ENCODE data around the gene MRGPRE.
"Not testable (repeated sequence)": the region's sequence is repeated elsewhere in the genome, so short reads cannot be mapped to it uniquely, and the experiment has no call there.

DNA sequence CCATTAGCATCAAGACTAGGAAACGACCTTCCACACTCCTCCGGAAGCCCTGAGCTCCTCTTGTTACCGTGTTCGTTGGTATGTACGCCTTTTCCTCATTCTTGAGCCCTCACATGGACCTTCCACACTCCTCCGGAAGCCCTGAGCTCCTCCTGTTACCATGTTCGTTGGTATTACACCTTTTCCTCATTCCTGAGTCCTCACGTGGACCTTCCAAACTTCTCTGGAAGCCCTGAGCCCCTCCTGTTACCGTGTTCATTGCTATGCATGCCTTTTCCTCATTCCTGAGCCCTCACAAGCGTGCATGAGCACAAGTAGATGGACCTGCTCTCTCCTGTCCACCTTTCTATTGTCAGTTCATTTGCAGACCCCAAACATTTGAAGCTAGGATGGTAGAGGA is 48.4 kb upstream of the MRGPRE start:
- TF ChIP-seq, protein P1, sequence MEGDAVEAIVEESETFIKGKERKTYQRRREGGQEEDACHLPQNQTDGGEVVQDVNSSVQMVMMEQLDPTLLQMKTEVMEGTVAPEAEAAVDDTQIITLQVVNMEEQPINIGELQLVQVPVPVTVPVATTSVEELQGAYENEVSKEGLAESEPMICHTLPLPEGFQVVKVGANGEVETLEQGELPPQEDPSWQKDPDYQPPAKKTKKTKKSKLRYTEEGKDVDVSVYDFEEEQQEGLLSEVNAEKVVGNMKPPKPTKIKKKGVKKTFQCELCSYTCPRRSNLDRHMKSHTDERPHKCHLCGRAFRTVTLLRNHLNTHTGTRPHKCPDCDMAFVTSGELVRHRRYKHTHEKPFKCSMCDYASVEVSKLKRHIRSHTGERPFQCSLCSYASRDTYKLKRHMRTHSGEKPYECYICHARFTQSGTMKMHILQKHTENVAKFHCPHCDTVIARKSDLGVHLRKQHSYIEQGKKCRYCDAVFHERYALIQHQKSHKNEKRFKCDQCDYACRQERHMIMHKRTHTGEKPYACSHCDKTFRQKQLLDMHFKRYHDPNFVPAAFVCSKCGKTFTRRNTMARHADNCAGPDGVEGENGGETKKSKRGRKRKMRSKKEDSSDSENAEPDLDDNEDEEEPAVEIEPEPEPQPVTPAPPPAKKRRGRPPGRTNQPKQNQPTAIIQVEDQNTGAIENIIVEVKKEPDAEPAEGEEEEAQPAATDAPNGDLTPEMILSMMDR (IDR thresholded peaks at IDR 0.05; ENCODE audit: low read depth, low read length, missing input control) = not testable (repeated sequence)
- not testable (repeated sequence) for TF ChIP-seq REST (IDR thresholded peaks at IDR 0.05)
